NCI-H2171 treated with DMSO at 0.1 percent for 48 hours (cell line): ENCODE measurements around the gene BRF1.
"Not testable (repeated sequence)": the region's sequence is repeated elsewhere in the genome, so short reads cannot be mapped to it uniquely, and the experiment has no call there.

ENCODE experiments used
- DNase-seq: peaks from one replicate; lab custom pipeline; 2025; lab: John Stamatoyannopoulos, UW

Gene BRF1, protein sequence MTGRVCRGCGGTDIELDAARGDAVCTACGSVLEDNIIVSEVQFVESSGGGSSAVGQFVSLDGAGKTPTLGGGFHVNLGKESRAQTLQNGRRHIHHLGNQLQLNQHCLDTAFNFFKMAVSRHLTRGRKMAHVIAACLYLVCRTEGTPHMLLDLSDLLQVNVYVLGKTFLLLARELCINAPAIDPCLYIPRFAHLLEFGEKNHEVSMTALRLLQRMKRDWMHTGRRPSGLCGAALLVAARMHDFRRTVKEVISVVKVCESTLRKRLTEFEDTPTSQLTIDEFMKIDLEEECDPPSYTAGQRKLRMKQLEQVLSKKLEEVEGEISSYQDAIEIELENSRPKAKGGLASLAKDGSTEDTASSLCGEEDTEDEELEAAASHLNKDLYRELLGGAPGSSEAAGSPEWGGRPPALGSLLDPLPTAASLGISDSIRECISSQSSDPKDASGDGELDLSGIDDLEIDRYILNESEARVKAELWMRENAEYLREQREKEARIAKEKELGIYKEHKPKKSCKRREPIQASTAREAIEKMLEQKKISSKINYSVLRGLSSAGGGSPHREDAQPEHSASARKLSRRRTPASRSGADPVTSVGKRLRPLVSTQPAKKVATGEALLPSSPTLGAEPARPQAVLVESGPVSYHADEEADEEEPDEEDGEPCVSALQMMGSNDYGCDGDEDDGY

DNA sequence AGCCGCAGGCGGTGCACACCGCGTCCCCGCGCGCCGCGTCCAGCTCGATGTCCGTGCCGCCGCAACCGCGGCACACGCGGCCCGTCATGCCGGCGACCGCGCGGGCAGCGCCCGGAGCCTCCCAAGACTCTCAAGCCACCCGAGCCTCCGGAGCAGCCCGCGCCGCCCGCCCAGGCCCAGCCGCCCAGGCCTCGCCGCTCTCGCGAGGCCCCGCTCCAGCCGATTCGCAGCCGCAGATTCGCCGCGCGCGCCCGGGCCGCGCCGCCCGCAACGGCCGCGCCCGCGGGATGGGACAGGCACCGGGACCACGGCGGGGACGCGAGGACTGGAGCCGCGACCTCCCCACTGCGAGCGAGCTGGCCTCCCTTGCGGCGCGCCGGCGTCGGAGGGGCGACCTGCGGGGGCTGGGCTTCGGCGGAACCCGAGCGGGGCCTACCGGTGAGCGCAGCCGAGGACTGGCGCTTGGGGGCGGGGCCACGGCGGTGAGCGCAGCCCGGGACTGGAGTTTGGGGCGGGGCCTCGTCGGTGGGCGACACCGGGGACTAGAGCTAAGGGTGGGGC, at the start of gene BRF1:
TSS of gene BRF1 (minus strand) at position 460 of the 561 bp plus-strand sequence. CDS start at position 88, 372 bp downstream.
- DNase-seq, result peak; percentile 93

DNA sequence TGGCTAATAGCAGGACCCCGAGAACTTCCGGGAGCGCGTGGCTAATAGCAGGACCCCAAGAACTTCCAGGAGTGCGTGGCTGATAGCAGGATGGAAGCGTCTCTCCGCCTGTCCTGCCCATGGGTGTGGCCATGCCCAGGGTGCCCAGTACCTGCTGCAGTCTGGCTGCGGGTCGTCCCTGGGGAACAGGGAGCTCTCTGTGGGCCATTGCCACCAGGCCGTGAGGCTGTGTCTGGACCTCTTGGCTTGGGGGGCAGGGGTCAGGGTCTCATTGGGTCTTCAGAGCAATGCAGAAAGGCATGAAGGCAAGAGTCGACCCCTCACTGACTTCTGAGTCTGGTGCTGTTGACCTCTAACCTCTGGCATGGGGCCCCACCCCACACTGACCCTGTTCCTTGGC, 49.2 kb upstream of the BRF1 start:
- DNase-seq, result no peak

DNA sequence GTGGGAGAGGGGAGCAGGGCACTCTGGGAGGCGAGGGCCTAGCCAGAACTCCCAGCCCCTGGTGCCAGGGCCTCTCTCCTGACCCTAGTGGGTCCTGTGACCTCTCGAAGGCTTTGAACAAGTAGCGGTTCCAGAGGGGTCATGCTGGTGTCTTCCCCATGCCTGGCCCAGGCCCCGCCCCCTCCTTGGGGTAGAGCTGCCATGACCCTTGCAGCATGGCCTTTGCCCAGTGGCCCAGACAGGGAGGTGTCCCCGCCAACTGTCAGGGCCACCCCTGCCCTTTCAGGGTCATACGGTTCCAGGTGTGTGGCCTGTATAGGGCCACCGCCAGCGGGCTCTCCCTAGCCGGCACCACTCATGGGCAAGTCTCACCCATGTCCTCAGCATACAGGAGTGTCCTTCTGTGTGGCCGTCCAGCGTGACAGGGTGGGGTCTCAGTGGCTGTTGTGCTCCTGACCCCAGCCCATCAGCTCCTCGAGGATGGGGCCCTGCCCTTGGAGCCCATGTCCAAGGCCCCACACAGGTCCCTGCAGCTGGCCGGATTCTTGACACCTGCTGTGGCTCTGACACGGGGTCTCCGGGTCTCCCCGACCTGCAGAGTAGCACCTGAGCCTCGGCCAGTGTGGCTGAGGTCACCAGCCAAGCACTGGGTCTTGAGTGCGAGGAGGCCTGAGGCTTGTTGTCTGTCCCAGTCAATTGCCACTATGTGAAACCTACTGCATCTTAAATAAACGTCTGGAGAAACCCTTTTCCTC, 48.3 kb upstream of the BRF1 start:
- DNase-seq, result no peak

DNA sequence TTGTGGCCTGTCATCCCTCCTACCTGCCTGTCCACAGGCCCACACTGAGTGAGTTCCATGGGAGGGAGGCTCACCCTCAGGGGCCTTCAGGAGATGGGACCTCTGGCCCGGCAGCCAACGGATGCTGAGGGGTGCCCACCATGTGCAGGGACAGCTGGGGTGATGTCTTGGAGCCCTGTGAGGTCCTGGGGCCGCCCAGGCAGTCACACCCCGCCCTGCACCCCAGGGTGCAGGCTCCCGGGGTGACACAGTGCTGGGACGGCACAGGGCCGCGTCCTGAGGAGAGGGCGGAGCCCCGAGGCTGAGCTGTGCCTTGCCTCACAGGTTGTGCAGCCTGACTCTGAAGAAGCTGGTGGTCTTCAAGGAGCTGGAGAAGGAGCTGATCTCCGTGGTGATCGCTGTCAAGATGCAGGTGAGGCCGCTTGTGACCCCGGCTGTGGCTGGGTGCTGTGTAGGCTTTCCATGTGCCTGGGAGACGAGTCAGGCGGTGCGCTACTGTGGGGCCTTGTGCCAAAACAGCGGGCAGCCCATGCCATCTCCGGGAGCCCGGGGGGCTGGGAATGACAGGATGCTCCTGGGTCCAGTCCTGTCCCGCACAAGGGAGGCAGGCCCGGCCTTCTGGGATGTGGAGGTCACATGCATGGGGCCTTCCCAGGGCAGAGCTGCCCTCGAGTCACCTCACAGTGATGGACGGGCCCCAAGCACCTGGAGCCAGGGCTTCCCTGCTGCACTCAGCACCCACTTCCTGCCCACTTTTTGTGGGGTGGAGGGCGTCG, 47.6 kb upstream of the BRF1 start:
- no peak for DNase-seq

DNA sequence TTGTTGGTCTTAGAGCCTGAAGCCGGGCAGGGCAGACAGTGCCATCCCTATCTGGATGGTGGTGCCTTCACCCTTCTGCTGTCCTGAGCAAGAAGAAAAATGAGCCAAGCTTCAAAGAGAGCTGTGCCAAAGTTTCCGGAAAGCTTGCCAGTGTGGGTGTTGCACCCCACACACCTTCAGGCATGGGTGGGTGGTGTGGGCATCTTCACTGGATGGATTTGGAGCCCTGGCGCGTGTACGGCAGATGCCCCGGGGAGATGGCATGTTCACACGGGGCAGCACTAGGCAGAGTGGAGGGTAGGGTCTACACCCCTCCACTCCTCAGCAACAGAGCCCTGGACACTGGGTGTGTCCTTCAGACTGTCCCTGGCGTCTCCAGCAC, 46.8 kb upstream of the BRF1 start:
- no peak for DNase-seq

DNA sequence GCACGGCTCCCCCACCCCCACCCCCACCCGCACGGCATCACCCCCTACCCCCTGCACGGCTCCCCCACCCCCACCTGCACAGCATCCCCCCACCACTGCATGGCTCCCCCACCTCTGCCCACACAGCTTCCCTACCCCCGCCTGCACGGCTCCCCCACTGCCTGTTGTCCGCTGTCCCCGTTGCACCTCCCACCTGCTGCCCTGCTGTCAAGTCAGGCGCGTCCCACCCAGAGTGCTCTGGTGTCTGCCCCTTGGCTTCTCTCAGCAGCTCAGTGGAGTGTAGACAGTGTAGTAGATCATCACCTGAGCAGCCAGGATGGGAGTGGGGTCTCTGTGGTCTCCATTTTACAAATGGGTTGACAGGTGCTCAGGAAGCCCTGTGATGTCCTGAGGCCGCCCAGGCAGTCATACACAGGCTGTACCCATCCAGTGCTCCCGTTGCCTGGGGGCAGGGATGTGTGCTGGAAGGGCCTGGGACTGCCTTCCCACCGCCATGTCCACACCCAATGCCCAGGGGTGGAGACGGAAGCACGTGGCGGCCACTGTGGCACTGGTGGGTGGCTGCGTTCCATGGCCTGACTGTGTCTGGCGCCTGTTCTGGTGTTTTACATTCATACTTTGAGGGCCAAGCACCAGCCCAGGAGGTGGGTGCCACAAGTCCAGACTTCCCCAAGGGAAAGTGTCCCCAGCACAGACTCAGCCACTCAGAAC, 46.2 kb upstream of the BRF1 start:
- DNase-seq, result no peak

DNA sequence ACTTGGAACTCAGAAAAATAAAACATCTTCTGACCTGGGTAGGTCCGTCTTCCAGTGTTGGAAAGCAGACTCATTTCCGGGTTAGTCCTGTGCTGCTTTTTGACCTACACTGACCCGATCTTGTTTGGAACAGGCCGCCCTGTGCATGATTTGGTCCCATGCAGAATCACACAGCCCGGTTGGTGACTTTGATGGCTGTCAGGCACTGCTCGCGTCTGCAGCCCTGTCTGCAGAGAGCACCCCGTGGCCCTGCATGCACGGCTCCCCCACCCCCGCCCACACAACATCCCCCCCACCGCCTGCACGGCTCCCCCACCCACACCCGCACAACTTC, 45.4 kb upstream of the BRF1 start:
- DNase-seq, result no peak

DNA sequence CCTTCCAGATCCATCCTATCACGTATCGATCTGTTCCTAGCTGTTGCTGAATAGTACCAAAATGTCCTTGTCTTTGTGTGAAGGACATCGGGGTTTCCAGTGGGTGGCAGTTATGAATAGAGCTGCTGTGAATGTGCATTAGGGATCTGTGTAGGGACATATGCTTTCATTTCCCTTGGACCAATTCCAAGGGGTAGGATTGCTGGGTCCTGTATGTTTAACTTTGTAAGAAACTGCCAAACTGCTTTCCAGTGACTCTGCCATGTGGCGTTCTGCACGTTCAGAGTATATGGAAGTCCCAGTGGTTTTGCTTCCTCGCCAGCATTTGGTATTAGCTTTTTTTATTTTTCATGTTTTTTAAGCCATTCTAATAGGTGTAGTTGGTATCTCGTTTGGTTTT, 42.4 kb upstream of the BRF1 start:
- DNase-seq, result peak; percentile 98

DNA sequence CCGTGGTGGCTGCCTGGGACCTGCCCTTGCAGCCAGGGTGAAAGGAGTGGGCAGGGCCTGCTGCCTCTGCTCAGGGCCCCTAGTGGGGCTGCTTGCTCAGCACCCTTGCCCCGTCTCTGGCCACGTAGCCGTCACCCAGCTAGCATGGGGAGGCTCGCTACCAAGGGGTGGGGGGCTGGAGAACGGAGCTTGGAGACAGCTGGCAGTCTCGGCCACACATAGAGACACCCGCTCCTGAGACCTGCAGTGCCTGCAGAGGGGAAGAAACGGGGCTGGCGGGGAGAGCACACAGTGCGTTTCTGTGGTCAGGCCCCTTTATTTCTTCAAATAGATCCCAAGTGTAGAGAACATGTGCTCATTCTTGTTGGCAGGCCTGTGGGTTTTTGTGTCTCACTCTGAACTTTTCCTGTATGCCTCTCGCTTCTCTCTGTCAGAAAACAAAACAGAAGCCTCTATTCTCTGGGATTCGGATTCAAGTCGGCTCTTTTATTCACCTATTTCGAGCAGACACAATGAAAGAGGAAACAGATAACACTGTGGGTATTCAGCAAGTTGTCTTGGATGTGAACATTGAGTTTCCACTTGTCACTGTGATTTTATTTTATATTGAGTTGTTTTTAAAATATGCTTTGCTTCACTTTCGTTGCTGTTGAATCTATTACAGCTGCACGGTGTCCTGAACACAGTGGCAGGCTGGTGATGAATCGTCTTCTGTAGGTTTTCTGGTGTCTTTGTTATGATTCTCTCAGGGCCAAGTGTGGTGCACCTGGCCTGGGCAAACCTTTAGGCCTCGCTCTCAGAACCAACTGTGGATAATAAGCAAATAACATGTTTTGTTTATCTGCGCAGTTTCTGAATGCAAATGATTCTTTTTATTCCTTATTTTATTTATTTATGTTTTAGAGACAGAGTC, 40.3 kb upstream of the BRF1 start:
- no peak for DNase-seq

DNA sequence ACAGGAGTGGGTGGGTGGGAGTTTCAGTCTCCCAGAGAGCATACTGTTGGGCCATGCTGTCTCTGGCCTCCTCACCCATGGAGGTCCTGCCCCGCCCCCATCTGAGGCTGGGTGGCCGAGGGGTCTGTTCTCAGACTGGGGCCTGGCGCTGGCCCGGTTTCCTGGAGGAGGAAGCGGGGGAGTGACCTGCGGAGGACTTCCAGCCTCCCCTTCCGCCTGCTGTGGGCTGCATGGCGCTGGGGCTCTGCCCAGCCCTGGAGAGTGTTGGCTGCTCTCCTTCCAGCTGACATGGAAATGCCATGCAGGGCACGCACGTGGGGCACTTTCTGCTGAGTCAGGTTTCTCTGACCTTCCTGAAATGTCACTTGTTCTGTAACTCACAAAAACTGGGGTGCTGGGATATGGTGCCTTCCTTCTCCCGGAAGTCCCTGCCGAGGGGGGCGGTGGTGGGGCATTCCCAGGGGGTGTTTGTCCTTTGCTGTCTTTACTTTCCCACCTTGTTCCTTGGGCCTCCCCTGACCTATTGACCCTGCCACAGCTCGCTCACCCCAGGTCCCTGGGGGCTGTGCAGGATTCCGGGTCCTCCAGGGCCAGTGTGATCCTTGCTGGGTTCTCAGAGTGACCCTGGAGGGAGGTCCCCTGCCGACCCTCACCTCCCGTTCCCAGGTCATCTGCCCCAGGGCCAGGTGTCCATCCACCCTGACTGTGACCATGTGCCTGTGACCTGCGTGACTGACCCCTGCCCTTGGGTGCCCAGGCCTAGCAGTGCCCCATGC, 37.4 kb upstream of the BRF1 start:
- DNase-seq, result no peak

DNA sequence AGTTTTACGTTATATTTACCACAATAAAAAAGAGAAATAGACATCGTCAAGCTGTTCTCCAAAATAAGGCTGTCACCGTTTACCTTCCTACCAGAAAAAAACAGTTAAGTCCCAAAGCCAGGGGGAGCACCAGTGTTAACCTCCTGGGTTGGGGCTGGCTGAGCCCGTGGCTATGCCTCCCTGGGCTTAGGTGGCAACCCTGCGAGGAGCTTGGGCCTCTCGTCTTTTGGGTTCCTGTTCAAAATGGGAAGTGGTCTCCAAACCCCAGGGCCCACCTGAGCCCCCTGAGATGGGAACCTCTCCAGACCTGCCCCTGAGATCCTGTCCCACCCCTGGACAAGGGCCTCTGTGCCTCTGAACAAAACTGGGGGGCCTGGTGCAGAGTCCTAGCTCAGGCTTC, 36.6 kb upstream of the BRF1 start:
- DNase-seq, result no peak

DNA sequence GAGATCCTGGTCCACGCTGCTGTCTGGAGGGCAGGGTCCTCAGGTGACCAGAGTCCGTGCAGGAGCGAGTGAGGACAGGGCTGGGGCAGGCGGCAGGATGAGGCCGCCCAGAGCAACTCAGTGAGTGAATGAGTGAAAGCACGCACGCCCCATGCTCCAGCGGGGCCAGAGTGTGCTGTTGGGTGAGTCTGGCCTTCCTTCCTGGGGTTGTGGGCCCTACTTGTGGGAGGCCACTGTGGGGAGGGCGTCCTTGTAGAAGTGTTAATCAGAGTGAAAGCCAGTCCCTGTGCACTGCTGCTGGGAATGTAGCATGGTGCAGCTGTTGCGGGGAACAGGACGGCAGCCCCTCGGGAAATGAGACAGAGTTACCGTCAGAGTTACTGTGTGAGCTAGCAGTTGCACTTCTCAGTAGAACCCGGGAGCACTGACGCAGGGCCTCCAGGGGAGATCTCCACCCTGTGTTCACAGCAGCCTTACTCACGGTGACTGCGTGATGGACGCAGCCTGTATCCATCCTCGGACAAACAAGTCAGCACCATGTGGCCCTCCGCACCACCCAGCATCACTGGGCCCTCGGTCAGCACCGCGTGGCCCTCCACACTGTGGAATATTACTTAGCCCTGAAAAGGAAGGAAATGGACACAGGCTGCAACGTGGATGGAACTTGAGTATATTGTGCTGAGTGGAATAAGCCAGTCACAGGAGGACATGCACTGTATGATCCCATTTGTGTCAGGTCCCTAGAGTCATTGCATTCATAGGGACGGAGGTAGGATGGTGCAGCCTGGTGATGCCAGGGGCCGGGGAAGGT, 35.9 kb upstream of the BRF1 start:
- peak; percentile 9 for DNase-seq

DNA sequence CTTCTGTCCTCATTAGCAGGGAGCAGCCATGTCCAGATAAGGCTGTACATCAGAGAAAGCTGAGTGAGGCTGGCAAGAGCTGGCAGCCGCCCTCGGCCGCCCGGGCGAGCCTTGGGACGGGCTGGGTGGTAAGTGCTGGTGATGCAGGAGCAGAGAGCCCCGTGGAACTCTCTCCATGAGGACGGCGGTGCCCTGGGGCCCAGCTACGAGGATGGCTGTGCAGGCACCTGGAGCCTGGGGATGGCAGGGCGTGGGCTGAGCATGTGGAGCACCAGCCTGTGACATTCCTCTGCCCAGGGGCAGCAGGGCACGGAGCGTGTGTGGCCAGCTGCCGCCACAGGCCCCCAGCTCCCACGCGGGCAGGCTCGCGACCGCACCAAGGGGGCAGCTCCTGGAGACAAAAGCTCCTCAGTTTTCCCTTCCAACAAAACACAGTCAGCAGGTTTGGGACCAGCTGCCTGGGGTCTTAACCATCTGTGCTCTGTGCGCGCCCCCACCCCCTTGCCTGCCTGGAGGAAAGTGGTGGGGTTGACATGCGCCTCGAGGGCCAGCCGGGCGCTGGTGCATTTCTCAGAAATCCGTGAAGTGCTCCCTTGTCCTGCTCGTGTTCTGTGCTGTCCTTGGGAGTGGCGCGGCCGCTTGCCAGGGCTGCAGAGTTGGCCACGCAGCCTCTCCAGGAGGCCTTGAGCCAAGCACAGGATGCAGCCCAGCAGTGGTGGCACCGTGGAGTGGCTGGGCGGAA, 35.1 kb upstream of the BRF1 start:
- DNase-seq, result peak; percentile 31

DNA sequence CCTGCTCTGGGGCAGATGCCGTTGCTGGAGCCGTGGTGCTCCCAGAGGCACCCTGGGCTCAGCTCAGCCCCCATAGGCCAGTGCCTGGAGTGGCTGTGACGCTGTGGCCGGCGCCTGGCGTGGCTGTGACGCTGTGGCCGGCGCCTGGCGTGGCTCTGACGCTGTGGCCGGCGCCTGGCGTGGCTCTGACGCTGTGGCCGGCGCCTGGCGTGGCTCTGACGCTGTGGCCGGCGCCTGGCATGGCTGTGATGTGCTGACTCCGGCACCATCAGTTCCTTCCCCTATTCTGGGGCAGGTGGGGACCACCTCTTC, 34.4 kb upstream of the BRF1 start:
- not testable (repeated sequence) for DNase-seq

DNA sequence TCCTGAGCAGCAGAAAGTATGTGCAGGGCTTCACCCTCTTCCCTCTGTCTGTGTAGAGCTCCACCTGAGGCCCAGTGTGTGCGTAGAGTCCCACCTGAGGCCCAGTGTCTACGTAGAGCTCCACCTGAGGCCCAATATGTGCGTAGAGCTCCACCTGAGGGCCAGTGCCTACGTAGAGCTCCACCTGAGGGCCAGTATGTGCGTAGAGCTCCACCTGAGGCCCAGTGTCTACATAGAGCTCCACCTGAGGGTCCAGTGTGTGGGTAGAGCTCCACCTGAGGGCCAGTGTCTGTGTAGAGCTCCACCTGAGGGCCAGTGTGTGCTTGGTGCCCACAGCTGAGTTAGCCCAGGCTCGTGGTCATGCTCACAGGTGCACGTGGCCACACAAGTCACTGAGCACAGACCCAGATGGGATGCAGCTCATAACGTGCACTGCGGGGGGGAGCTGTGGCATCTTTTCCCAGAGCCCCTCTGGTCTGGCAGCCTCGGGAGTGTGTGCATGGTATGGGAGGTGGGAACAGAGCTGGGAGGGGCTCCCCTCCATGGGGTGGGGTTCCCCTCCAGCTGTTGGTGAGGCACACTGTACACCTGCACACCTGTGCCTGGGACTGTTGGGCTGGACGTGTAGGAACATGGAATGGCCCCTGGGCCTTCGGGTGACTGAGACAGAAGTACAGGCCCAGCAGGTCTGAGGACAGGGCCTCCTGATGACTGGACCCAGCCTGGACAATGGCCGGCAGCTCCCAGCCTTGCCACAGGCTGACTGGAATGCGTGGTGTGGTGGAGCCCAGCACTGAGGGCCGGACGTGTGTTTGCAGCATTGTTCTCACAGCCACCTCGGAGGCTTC, 33.8 kb upstream of the BRF1 start:
- no peak for DNase-seq

DNA sequence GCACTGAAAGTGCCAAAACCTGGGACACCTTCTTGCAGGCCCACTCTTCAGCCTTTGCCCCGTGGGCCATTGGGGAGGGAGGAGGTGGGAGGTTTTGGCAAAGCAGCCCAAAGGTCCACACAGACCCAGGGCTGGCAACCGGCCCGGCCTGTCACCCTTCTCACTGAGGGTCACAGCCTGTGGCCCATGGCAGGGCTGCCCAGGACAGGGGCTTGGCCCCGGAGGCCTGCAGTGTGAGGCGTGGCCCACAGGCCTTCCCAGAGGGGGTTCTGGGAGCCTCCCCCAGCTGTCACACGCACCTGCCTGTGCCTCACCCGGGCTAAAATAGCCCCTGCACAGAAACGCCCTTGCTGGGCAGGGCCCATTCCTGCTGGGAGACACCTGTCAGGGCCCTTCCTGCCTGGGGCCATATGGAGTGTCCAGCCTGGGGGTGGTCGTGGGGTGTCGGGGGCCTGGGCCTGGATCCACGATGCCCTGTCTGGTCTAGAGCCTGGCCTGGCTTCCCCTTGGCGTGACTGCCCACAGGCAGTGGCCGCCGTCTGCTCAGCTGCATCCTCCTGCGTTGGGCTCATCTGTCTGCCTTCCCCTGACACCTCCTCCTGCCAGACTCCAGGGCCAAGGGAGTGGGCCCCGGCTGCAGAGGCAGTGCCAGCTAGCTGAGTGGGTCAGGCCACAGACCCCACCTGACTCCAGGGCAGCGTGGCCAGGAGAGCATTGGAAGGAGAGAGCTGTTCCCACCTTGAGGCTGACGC, 33.0 kb upstream of the BRF1 start:
- DNase-seq, result no peak
